ENCODE data around the gene ASIP.
A peak's percentile ranks its signal among the peaks of the same experiment; 100 is the strongest.
"Not testable (repeated sequence)": the region's sequence is repeated elsewhere in the genome, so short reads cannot be mapped to it uniquely, and the experiment has no call there.

The ASIP gene

GRCh38 chr20:34260208-34260942 is 19.2 kb downstream of the ASIP start:
- no peak for TF ChIP-seq CTCF (IDR thresholded peaks at IDR 0.05; ENCODE audit: low read depth, low read length)
- DNase-seq (ENCODE audit: extremely low read depth, low read depth), result peak; percentile 16

- no peak for TF ChIP-seq CTCF (IDR thresholded peaks at IDR 0.05; ENCODE audit: low read depth, low read length)
- DNase-seq (ENCODE audit: extremely low read depth, low read depth), result no peak
Observed at GRCh38 chr20:34262488-34263288, 21.5 kb downstream of the ASIP start.

GRCh38 chr20:34263468-34263867 is 22.2 kb downstream of the ASIP start:
- DNase-seq (ENCODE audit: extremely low read depth, low read depth), result not testable (repeated sequence)

DNA sequence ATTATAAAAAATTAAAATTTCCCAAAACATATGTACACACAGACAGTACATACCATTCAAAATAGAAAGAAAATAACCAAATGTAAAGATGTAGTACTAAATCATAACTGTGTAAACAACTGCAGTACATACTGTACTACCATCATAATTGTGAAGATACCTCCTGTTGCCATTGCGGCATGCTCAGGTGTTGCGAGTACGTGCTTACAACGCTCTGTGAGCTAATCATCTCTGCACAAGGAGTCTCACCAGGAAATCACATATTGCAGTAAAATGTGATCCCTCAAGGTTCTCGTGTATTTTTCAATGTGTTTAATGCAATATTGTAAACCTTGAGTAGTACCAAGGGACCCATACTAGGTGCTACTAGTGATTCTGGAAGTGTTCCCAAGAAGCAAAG is 22.9 kb downstream of the ASIP start:
- no peak for TF ChIP-seq CTCF (IDR thresholded peaks at IDR 0.05; ENCODE audit: low read depth, low read length)
- DNase-seq (ENCODE audit: extremely low read depth, low read depth), result no peak

GRCh38 chr20:34268145-34268544 is 26.9 kb downstream of the ASIP start:
- TF ChIP-seq CTCF (IDR thresholded peaks at IDR 0.05; ENCODE audit: low read depth, low read length), result no peak
- no peak for DNase-seq (ENCODE audit: extremely low read depth, low read depth)

DNA sequence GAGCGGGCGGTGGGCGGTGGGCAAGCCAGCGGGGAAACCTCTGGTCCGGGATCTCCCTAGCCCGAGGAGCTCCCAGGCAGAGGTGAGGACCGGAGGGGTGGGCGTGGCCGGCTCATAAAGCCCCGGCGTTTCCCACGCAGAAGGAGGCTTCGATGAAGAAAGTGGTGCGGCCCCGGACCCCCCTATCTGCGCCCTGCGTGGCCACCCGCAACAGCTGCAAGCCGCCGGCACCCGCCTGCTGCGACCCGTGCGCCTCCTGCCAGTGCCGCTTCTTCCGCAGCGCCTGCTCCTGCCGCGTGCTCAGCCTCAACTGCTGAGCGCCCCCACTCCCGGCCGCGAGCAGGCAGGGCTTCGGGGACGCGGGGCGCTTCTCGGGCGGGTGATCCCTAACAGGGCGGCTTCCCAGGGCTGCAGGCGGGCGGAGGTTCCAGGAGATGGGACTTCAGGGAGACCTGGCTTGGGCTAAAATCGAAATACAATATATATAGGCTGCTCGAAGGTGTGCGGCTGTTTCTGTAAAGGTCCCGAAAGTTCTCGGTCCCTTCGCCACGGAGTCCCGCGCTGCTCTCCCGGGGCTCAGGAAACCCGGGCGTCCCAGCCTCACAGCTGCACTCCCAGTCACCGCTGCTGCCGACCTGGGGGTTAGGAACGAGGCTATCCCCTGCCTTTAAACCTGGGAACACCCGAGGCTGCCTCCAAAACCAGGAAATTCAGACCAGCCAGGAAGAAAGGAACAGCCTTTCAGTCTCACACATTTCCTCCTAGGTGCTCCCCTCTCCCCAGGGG is 27.8 kb downstream of the ASIP start:
- no peak for DNase-seq (ENCODE audit: extremely low read depth, low read depth)

More for the DNA sequence above, 27.8 kb downstream of the ASIP start:
- no peak; the same call in 1 of the 2 replicates for TF ChIP-seq CTCF (IDR thresholded peaks at IDR 0.05; ENCODE audit: low read depth, low read length)

Measured in AG09319 (cell line).